H9 (cell line): ENCODE results near the gene STARD10. TPM values are rescaled to one million over a fixed set of nuclear protein-coding genes. Genes with fewer than 3 reads are reported as not detected.

ENCODE experiments used
- DNase-seq: peaks from one replicate; pipeline ENCODE4 v3.0.0-alpha.2; 2017
- H2AFZ ChIP-seq: one replicate; pipeline ENCODE4 v1.6.1; 2013; ENCODE audit warnings: mild to moderate bottlenecking, low read length, control low read depth, moderate library complexity
- H2AK5ac ChIP-seq: 2 replicates; pipeline ENCODE4 v1.6.1; 2013; ENCODE audit warnings: low read length, control low read depth, mixed read lengths; ENCODE audit not compliant: insufficient read length
- H2BK120ac ChIP-seq: one replicate; pipeline ENCODE4 v1.6.1; 2013; ENCODE audit warnings: low read depth, mild to moderate bottlenecking, low read length, control low read depth, inconsistent platforms; ENCODE audit not compliant: poor library complexity, severe bottlenecking
- H2BK12ac ChIP-seq: 2 replicates; pipeline ENCODE4 v1.6.1; 2013; ENCODE audit warnings: low read length, control low read depth, mixed read lengths, low read depth; ENCODE audit not compliant: insufficient read length
- H2BK15ac ChIP-seq: 2 replicates; pipeline ENCODE4 v1.6.1; 2013; ENCODE audit warnings: low read depth, low read length, control low read depth
- H2BK20ac ChIP-seq: one replicate; pipeline ENCODE4 v1.6.1; 2013; ENCODE audit warnings: low read depth, mild to moderate bottlenecking, low read length, control low read depth, inconsistent platforms; ENCODE audit not compliant: poor library complexity, severe bottlenecking
- H2BK5ac ChIP-seq: 2 replicates; pipeline ENCODE4 v1.6.1; 2013; ENCODE audit warnings: low read length, control low read depth, mixed read lengths; ENCODE audit not compliant: insufficient read length
- H3K14ac ChIP-seq: 2 replicates; pipeline ENCODE4 v1.6.1; 2013; ENCODE audit warnings: low read length, control low read depth; ENCODE audit not compliant: insufficient read depth
- H3K18ac ChIP-seq: 2 replicates; pipeline ENCODE4 v1.6.1; 2013; ENCODE audit warnings: low read depth, mild to moderate bottlenecking, mixed read lengths, low read length, control low read depth; ENCODE audit not compliant: insufficient read length
- H3K23ac ChIP-seq: 2 replicates; pipeline ENCODE4 v1.6.1; 2013; ENCODE audit warnings: low read length, control low read depth, mixed read lengths, low read depth; ENCODE audit not compliant: insufficient read length
- H3K23me2 ChIP-seq: 2 replicates; pipeline ENCODE4 v1.6.1; 2013; ENCODE audit warnings: low read depth, mild to moderate bottlenecking, mixed read lengths, low read length, control low read depth; ENCODE audit not compliant: insufficient read length, poor library complexity, severe bottlenecking
- H3K27ac ChIP-seq: 2 replicates; pipeline ENCODE4 v1.5.1; 2013; ENCODE audit warnings: low read length, control low read depth, mixed read lengths, low read depth; ENCODE audit not compliant: insufficient read length
- H3K27me3 ChIP-seq: 2 replicates; pipeline ENCODE4 v1.6.1; 2013; ENCODE audit warnings: low read length, control low read depth, inconsistent platforms; ENCODE audit not compliant: insufficient read depth
- H3K4ac ChIP-seq: 2 replicates; pipeline ENCODE4 v1.6.1; 2013; ENCODE audit warnings: low read depth, mild to moderate bottlenecking, control low read depth, inconsistent platforms, low read length, moderate library complexity
- H3K4me1 ChIP-seq: 2 replicates; pipeline ENCODE4 v1.6.1; 2013; ENCODE audit warnings: low read length, control low read depth, inconsistent platforms; ENCODE audit not compliant: insufficient read depth
- H3K4me2 ChIP-seq: 2 replicates; pipeline ENCODE4 v1.6.1; 2013; ENCODE audit warnings: low read length, control low read depth, mixed read lengths; ENCODE audit not compliant: insufficient read length, insufficient read depth
- H3K56ac ChIP-seq: 2 replicates; pipeline ENCODE4 v1.6.1; 2013; ENCODE audit warnings: low read depth, mild to moderate bottlenecking, mixed read lengths, low read length, control low read depth; ENCODE audit not compliant: insufficient read length
- H3K79me1 ChIP-seq: 2 replicates; pipeline ENCODE4 v1.6.1; 2013; ENCODE audit warnings: low read depth, mild to moderate bottlenecking, moderate library complexity, low read length, control low read depth, inconsistent platforms; ENCODE audit not compliant: insufficient read depth, poor library complexity, severe bottlenecking
- H3K79me2 ChIP-seq: 2 replicates; pipeline ENCODE4 v1.6.1; 2013; ENCODE audit warnings: low read length, control low read depth, inconsistent platforms; ENCODE audit not compliant: insufficient read depth
- H3K9ac ChIP-seq: 2 replicates; pipeline ENCODE4 v1.6.1; 2013; ENCODE audit warnings: low read length, control low read depth, mixed read lengths; ENCODE audit not compliant: insufficient read length; ENCODE audit errors: extremely low read depth
- H3K9me3 ChIP-seq: one replicate; pipeline ENCODE4 v1.6.1; 2013; ENCODE audit warnings: low read depth, low read length, inconsistent platforms; ENCODE audit not compliant: control insufficient read depth
- H3T11ph ChIP-seq: one replicate; pipeline ENCODE4 v1.6.1; 2013; ENCODE audit warnings: mild to moderate bottlenecking, low read length, control low read depth, inconsistent platforms
- H4K20me1 ChIP-seq: one replicate; pipeline ENCODE4 v1.6.1; 2013; ENCODE audit not compliant: control insufficient read depth, insufficient read length, insufficient read depth
- H4K5ac ChIP-seq: 2 replicates; pipeline ENCODE4 v1.6.1; 2013; ENCODE audit warnings: low read depth, mild to moderate bottlenecking, mixed read lengths, low read length, control low read depth; ENCODE audit not compliant: insufficient read length
- H4K8ac ChIP-seq: replicated peaks from 2 replicates; pipeline ENCODE4 v1.6.1; 2013; ENCODE audit warnings: low read length, control low read depth, mixed read lengths, low read depth; ENCODE audit not compliant: insufficient read length
- H4K91ac ChIP-seq: 2 replicates; pipeline ENCODE4 v1.6.1; 2013; ENCODE audit warnings: low read depth, mild to moderate bottlenecking, moderate library complexity, mixed read lengths, low read length, control low read depth; ENCODE audit not compliant: insufficient read length
- H3K27ac Mint-ChIP-seq, 3 experiments: 2 replicates in 2 of 3; 3 replicates in 1 of 3; pipeline ENCODE4 v1.8.0; 2020 to 2021; ENCODE audit warnings: mixed read lengths in 3 of 3, mild to moderate bottlenecking in 1 of 3, moderate library complexity in 1 of 3
- H3K27me3 Mint-ChIP-seq: 2 replicates; pipeline ENCODE4 v1.8.0; 2021; ENCODE audit warnings: low read depth, mild to moderate bottlenecking, moderate library complexity, mixed read lengths
- H3K36me3 Mint-ChIP-seq, 3 experiments: 2 replicates in 2 of 3; 3 replicates in 1 of 3; pipeline ENCODE4 v1.8.0; 2020 to 2021; ENCODE audit warnings: low read depth in 3 of 3, mixed read lengths in 3 of 3; ENCODE audit not compliant: insufficient read depth in 1 of 3
- H3K4me1 Mint-ChIP-seq, 2 experiments: 2 replicates each; pipeline ENCODE4 v1.8.0; 2020; ENCODE audit warnings: mixed read lengths in 2 of 2
- H3K4me3 Mint-ChIP-seq, 2 experiments: 2 replicates in 1 of 2; 3 replicates in 1 of 2; pipeline ENCODE4 v1.8.0; 2020 to 2021; ENCODE audit warnings: mild to moderate bottlenecking in 2 of 2, mixed read lengths in 2 of 2, moderate library complexity in 1 of 2
- H3K9me3 Mint-ChIP-seq, 2 experiments: 2 replicates in 1 of 2; 3 replicates in 1 of 2; pipeline ENCODE4 v1.8.0; 2020; ENCODE audit warnings: mild to moderate bottlenecking in 2 of 2, mixed read lengths in 2 of 2, moderate library complexity in 1 of 2
- WGBS: extraction: QIAGEN DNeasy Blood & Tissue Kit; methylation state at CpG from one replicate; pipeline ENCODE4 v1.1.7; 2013; ENCODE audit warnings: missing lambda C conversion rate, low lambda C conversion rate, mixed read lengths; ENCODE audit not compliant: insufficient read length; ENCODE audit errors: extremely low coverage; 5-methylcytosine and 5-hydroxymethylcytosine counted together
- total RNA-seq: library from RNA; stranded (reverse); gene quantifications from 2 replicates; pipeline ENCODE4 v1.2.1, GENCODE V29; 2021
- TF ChIP-seq, protein P1 (sequence below): fragments of 200-600 bp; sonication (generic); conservative IDR thresholded peaks from 3 replicates; pipeline ENCODE4 v1.8.0; 2021; ENCODE audit warnings: antibody characterized with exemption, mild to moderate bottlenecking

The STARD10 gene
- total RNA-seq, 1 experiment from 2014 or later = 24.4 TPM

DNA sequence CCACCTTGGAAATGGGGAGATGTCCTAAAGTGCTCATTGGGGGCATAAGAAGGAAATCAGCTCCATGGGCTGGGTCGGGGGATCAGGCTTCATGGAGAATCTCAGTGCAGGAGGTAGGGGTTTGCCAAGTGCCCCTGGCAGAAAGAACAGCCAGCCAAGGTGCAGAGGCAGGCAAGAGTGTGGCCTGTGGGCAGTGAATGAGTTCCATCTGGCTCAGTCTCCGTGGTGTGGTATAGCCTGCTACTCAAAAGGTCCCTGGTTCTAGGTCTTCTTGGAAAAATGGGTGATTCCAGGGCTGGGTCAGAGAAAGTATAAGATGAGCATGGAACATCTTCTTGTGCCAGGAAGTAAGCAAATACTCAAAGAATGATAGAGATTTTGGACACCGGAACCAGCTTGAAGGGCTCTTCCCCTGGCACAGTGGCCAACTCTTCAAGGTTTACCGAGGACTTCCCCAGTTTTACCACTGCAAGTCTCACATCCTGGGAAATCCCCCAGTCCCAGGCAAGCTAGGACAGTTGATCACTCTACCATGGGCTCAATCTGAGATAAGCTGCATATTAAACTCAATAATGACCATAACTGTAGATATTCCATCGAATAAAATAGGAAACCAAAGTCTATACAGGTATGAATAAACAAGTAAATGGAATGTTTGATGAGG, 31.1 kb downstream of the STARD10 start:
- Histone ChIP-seq H2BK20ac (no peak overlapping the region), H3K56ac (no peak overlapping the region), H3K23me2 (no peaks in the 10 kb centered on the region), H3K9me3 (no peaks in the 10 kb centered on the region), H3K9ac (no peak overlapping the region), H2BK15ac (no peak overlapping the region), H2BK120ac (no peak overlapping the region), H3K27me3 (no peaks in the 10 kb centered on the region), H3K27ac (no peak overlapping the region), H3K4ac (no peak overlapping the region), H3K14ac (no peak overlapping the region), H2AK5ac (no peak overlapping the region), H4K20me1 (no peaks in the 10 kb centered on the region), H3K4me2 (no peak overlapping the region), H2BK12ac (no peak overlapping the region), H4K5ac (no peak overlapping the region), H3K79me1 (no peaks in the 10 kb centered on the region), H4K91ac (no peak overlapping the region), H3K23ac (no peak overlapping the region), H4K8ac (no peak overlapping the region), H3K79me2 (no peaks in the 10 kb centered on the region), H2BK5ac (no peak overlapping the region), H3T11ph (no peak overlapping the region), H3K4me1 (no peaks in the 10 kb centered on the region), H3K18ac (no peak overlapping the region), H2AFZ (no peak overlapping the region)
- Mint-ChIP-seq H3K4me3 (no peak overlapping the region), H3K27me3 (peaks cover 2% of the 10 kb centered on the region; the same call in 1 of the 2 replicates), H3K4me1 (peaks cover 20 to 39% of the 10 kb centered on the region in 2 experiments), H3K9me3 (no peaks in the 10 kb centered on the region), H3K27ac (no peak overlapping the region), H3K36me3 (peaks cover 0 to 4% (median 0%) of the 10 kb centered on the region in 3 experiments; a peak in 2 of 7 replicates)
- TF ChIP-seq, protein P1, sequence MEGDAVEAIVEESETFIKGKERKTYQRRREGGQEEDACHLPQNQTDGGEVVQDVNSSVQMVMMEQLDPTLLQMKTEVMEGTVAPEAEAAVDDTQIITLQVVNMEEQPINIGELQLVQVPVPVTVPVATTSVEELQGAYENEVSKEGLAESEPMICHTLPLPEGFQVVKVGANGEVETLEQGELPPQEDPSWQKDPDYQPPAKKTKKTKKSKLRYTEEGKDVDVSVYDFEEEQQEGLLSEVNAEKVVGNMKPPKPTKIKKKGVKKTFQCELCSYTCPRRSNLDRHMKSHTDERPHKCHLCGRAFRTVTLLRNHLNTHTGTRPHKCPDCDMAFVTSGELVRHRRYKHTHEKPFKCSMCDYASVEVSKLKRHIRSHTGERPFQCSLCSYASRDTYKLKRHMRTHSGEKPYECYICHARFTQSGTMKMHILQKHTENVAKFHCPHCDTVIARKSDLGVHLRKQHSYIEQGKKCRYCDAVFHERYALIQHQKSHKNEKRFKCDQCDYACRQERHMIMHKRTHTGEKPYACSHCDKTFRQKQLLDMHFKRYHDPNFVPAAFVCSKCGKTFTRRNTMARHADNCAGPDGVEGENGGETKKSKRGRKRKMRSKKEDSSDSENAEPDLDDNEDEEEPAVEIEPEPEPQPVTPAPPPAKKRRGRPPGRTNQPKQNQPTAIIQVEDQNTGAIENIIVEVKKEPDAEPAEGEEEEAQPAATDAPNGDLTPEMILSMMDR = no peak
- no peak for DNase-seq
- no CpG with 5 or more reads among the region's 5 CpGs for WGBS
